Esophagus squamous epithelium (tissue), 5 donors: Measurements from ENCODE around the gene PAQR8. TPM values are rescaled to one million over a fixed set of nuclear protein-coding genes. Genes with fewer than 3 reads are reported as not detected.

ENCODE experiments used
- DNase-seq: peaks from one replicate; lab custom pipeline; 2025; lab: John Stamatoyannopoulos, UW
- H3K27ac ChIP-seq, 4 donors: fragments of 200-600 bp; sonication (generic); one replicate each; pipeline ENCODE4 v1.5.1; 2016 to 2019; ENCODE audit warnings: mild to moderate bottlenecking in 1 of 4
- H3K27me3 ChIP-seq, 4 donors: fragments of 200-600 bp; sonication (generic); 1 replicate in 3 of 4; 2 replicates in 1 of 4; pipeline versions ENCODE4 v1.5.1 to v1.6.0; 2017 to 2021; ENCODE audit warnings: antibody characterized with exemption in 1 of 4
- H3K36me3 ChIP-seq, 3 donors: fragments of 200-600 bp; sonication (generic); one replicate each; pipeline ENCODE4 v1.5.1; 2016 to 2019
- H3K4me1 ChIP-seq, 3 donors: fragments of 200-600 bp; sonication (generic); one replicate each; pipeline ENCODE4 v1.5.1; 2017 to 2019
- H3K4me3 ChIP-seq, 4 donors: fragments of 200-600 bp; sonication (generic); 1 replicate in 3 of 4; 2 replicates in 1 of 4; pipeline ENCODE4 v1.5.1; 2016 to 2019; ENCODE audit warnings: mild to moderate bottlenecking in 2 of 4, moderate library complexity in 1 of 4
- H3K9me3 ChIP-seq, 3 donors: fragments of 200-600 bp; sonication (generic); one replicate each; pipeline ENCODE4 v1.5.1; 2016 to 2019
- CTCF ChIP-seq, 6 experiments: fragments of 450-650 bp in 4 of 6; fragments of 200-600 bp in 2 of 6; sonication (generic) in 2 of 6; IDR thresholded peaks; one replicate each; pipeline ENCODE4 v1.5.1; 2016 to 2019; ENCODE audit warnings: antibody characterized with exemption in 6 of 6, mild to moderate bottlenecking in 4 of 6, moderate library complexity in 4 of 6
- POLR2A ChIP-seq, 4 donors: fragments of 450-650 bp; IDR thresholded peaks; one replicate each; pipeline ENCODE4 v1.6.1; 2017; ENCODE audit warnings: antibody characterized with exemption in 4 of 4, mild to moderate bottlenecking in 4 of 4, moderate library complexity in 3 of 4
- WGBS, 2 donors: methylation state at CpG; one replicate each; pipeline ENCODE4 v1.1.5; 2018; 5-methylcytosine and 5-hydroxymethylcytosine counted together
- intact Hi-C: fragments of 100-400 bp; cut with DNase I; formaldehyde crosslinking; loops from one replicate; pipeline ENCODE4 v1.15.0; 2022
- total RNA-seq, 4 donors: library from RNA; depleted of rRNA; stranded (reverse); fragments of >200 nt; gene quantifications; one replicate each; pipeline ENCODE4 v1.1.0, GENCODE V29; 2016
- donor health status: DM: yes; HTN: yes; CAD: no.

Gene PAQR8
- total RNA-seq, 4 donors from 2014 or later = 1.7 to 22.5 (median 11.5) TPM

- no peaks in the 10 kb centered on the region for H3K9me3 ChIP-seq
- H3K4me1 ChIP-seq = peaks cover 5 to 25% (median 7%) of the 10 kb centered on the region in 3 donors
- 65 to 81% methylated on average over 2 of the region's 2 CpGs for WGBS, 2 donors
- H3K36me3 ChIP-seq = peaks cover 0 to 30% (median 7%) of the 10 kb centered on the region in 3 donors
- DNase-seq = no peak
- H3K27me3 ChIP-seq = no peaks in the 10 kb centered on the region
- no peak overlapping the region for H3K4me3 ChIP-seq
- intact Hi-C loops = loop anchor here (5.0 to 10.0 kb wide), 2 partner anchors 116 to 262 kb away; partner anchors contain the start of gene MCM3
- no peak overlapping the region for H3K27ac ChIP-seq
- TF ChIP-seq POLR2A (IDR thresholded peaks at IDR 0.05) (no peak), CTCF (IDR thresholded peaks at IDR 0.05) (no peak)
Observed at GRCh38 chr6:52400313-52401041, 38.5 kb downstream of the PAQR8 start.

DNA sequence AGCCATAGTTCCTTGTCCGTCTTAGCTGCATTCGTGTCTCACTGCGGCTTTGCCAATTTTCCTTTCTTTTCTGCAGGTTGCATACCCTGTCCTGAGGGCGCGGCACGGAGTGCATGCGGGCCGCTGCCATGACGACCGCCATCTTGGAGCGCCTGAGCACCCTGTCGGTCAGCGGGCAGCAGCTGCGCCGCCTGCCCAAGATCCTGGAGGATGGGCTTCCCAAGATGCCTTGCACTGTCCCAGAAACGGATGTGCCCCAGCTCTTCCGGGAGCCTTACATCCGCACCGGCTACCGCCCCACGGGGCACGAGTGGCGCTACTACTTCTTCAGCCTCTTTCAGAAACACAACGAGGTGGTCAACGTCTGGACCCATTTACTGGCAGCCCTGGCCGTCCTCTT lies 41.1 kb downstream of the PAQR8 start:
- Histone ChIP-seq H3K27ac (no peak overlapping the region), H3K9me3 (no peaks in the 10 kb centered on the region), H3K4me1 (peaks cover 5 to 25% (median 7%) of the 10 kb centered on the region in 3 donors), H3K4me3 (no peak overlapping the region), H3K27me3 (no peaks in the 10 kb centered on the region), H3K36me3 (peaks cover 0 to 32% (median 7%) of the 10 kb centered on the region in 3 donors)
- DNase-seq = no peak
- TF ChIP-seq CTCF (IDR thresholded peaks at IDR 0.05) (no peak), POLR2A (IDR thresholded peaks at IDR 0.05) (no peak)
- 93 to 98% methylated on average over 25 of the region's 26 CpGs for WGBS, 2 donors
- intact Hi-C loops = loop anchor here (5.0 to 10.0 kb wide), 2 partner anchors 118 to 259 kb away; partner anchors contain the start of gene MCM3

GRCh38 chr6:52403627-52404026 lies 41.7 kb downstream of the PAQR8 start:
- no peak overlapping the region for H3K4me3 ChIP-seq
- H3K9me3 ChIP-seq = no peaks in the 10 kb centered on the region
- H3K27ac ChIP-seq = no peak overlapping the region
- H3K27me3 ChIP-seq = no peaks in the 10 kb centered on the region
- DNase-seq = no peak
- peaks cover 0 to 37% (median 7%) of the 10 kb centered on the region in 3 donors for H3K36me3 ChIP-seq
- no peak for TF ChIP-seq CTCF (IDR thresholded peaks at IDR 0.05)
- TF ChIP-seq POLR2A (IDR thresholded peaks at IDR 0.05) = no peak
- intact Hi-C loops = loop anchor here (5.0 to 10.0 kb wide), 2 partner anchors 119 to 259 kb away; partner anchors contain the start of gene MCM3
- peaks cover 5 to 25% (median 7%) of the 10 kb centered on the region in 3 donors for H3K4me1 ChIP-seq
- WGBS, 2 donors = 44 to 47% methylated on average over 7 to 8 of the region's 9 CpGs

- TF ChIP-seq POLR2A (IDR thresholded peaks at IDR 0.05) = no peak
- no peak for TF ChIP-seq CTCF (IDR thresholded peaks at IDR 0.05)
Observed at GRCh38 chr6:52405243-52405642, 43.3 kb downstream of the PAQR8 start.

GRCh38 chr6:52407467-52407866 lies 45.5 kb downstream of the PAQR8 start:
- H3K4me1 ChIP-seq = peaks cover 5 to 34% (median 15%) of the 10 kb centered on the region in 3 donors
- DNase-seq = no peak
- peaks cover 0 to 39% (median 7%) of the 10 kb centered on the region in 3 donors for H3K36me3 ChIP-seq
- H3K9me3 ChIP-seq = no peaks in the 10 kb centered on the region
- H3K27me3 ChIP-seq = no peaks in the 10 kb centered on the region
- intact Hi-C loops = loop anchor here (10.0 kb wide), 1 partner anchor 123 kb away; the partner anchor contains the start of gene MCM3
- no peak overlapping the region for H3K27ac ChIP-seq
- TF ChIP-seq CTCF (IDR thresholded peaks at IDR 0.05) (peak in 5 of 6 experiments; percentile 22 to 70 (median 40)), POLR2A (IDR thresholded peaks at IDR 0.05) (no peak)
- H3K4me3 ChIP-seq = no peak overlapping the region

More at GRCh38 chr6:52405243-52405642, 43.3 kb downstream of the PAQR8 start:
- no peaks in the 10 kb centered on the region for H3K27me3 ChIP-seq
- DNase-seq = no peak
- peaks cover 0 to 39% (median 7%) of the 10 kb centered on the region in 3 donors for H3K36me3 ChIP-seq
- H3K4me1 ChIP-seq = peaks cover 5 to 28% (median 11%) of the 10 kb centered on the region in 3 donors
- intact Hi-C loops = loop anchor here (10.0 kb wide), 1 partner anchor 120 kb away; the partner anchor contains the start of gene MCM3
- no peaks in the 10 kb centered on the region for H3K9me3 ChIP-seq
- WGBS, 2 donors = 88 to 100% methylated on average over 1 of the region's 1 CpG
- H3K27ac ChIP-seq = no peak overlapping the region
- no peak overlapping the region for H3K4me3 ChIP-seq
